COLO668 (cell line): ENCODE data around the gene RBM20.
"Not testable (repeated sequence)": the region's sequence is repeated elsewhere in the genome, so short reads cannot be mapped to it uniquely, and the experiment has no call there.

ENCODE experiments used
- DNase-seq: peaks from one replicate; lab custom pipeline; 2025; ENCODE audit not compliant: unreplicated experiment; lab: John Stamatoyannopoulos, UW

Gene RBM20

DNA sequence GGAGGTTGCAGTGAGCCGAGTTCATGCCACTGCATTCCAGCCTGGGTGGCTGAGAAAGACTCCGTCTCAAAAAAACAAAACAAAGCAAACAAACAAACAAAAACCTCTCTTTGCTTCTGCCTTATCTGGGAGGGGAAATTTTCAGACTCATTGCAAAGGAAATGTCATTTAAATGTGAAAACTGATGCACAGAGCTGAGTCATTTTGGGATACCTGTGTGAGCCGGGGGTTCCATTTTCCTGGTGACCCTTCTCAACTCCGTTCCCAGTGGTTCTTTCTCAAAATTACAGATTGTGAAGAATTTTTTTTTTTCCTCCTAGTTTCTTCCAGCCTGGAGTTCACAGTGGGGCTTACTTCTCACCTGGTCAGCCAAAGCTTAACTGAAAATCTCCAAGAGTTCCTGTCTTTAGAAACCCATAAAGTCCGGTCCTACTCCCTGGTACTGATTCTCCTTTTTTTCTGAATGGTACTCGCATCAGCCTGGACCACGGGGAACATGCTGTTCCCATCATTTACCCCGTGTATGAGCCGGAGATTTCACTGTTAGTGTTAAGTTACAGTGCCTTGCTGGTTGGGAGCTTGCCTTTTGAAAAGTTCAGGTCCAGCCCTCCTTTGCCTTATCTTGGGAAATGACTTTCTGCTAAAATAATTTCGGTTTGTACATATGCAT is 56.9 kb downstream of the RBM20 start:
- DNase-seq, result no peak

DNA sequence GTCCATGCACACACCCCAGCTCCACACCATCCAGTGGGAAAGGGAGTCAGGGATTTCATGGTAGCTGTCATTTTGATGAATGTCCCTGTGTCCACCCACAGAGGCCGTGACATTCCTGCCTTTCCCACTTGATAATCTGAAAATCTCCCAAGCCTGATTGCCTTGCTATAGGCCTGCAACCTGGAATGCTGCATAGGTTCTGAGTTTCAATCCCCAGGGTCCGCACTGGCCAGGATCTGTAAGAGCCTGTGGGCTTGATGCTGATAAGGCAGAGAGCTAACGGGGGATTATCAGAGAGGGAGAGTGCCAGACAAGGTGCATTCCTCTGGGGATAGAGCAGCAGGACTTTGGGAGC is 57.5 kb downstream of the RBM20 start:
- no peak for DNase-seq

DNA sequence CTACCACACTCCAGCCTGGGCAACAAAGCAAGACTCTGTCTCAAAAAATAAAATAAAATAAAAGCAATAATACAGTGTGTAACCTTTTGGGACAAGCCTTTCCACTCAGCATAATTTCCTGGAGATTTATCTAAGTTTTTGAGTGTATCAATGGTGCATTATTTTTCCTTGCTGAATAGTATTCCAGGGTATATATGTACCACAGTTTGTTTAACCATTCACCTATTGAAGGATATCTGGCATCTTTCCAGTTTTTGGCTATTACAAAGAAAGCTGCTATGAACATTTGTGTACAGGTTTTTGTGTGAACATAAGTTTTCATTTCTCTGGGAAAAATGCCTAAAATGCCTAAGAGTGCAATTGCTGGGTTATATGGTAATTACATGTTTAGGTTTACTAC is 59.9 kb downstream of the RBM20 start:
- no peak for DNase-seq

DNA sequence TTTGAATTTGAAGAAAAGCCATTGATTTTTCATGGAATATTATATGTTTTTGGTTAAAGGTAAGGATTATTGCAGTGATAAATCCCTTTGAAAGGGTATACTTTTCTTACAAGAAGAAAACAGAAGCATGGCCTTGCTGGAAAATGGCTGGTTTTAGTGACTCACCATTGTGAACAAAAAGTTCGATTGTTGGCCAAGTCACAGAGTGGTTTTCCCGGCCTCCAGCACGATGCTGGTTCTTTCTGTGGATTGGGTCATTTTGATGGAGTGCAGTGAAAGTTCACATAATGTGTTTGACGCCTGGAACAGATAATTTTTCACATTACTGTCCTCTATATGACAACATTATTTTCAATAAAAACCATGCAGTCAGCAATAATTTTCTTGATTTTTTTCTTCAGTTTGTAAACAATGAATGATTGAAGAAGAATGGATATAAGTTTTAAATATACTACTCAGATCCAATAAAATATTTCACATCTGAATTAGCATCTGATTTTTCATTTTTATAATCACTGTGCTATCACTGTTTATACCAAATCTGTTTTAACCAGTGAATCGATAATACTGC is 60.9 kb downstream of the RBM20 start:
- DNase-seq, result no peak

DNA sequence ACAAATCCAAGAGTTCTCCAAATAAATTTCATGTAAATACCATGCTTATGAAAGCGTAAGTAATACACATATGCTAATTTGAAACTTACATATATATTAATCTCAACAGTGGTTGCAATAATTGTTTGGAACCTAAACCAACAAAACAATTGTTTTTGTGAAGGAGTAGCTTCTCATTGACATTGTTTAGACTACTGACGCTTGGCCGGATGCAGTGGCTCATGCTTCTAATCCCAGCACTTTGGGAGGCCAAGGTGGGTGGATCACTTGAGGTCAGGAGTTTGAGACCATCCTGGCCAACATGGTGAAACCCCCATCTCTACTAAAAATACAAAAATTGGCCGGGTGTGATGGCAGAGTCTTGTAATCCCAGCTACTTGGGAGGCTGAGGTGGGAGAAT is 61.5 kb downstream of the RBM20 start:
- DNase-seq, result not testable (repeated sequence)

DNA sequence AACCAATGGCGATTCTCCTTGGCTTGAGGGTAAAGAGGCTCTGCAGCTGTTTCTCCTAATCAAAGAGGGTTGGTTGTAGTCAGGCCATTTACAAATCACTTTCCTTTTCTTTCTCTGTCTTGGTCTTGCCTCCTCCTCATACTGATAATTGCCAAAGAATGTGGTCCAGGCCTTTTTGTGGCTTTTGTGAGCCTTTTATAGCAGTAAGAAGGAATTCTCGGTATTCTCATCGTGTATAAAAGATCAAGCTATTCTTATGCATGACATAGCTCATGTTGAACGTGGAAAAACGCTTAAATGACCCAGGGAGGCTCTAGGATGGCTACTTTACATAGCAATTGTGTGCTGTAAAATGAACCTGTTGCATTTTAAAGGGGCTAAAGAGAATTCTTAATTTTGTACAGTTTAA is 62.6 kb downstream of the RBM20 start:
- no peak for DNase-seq

DNA sequence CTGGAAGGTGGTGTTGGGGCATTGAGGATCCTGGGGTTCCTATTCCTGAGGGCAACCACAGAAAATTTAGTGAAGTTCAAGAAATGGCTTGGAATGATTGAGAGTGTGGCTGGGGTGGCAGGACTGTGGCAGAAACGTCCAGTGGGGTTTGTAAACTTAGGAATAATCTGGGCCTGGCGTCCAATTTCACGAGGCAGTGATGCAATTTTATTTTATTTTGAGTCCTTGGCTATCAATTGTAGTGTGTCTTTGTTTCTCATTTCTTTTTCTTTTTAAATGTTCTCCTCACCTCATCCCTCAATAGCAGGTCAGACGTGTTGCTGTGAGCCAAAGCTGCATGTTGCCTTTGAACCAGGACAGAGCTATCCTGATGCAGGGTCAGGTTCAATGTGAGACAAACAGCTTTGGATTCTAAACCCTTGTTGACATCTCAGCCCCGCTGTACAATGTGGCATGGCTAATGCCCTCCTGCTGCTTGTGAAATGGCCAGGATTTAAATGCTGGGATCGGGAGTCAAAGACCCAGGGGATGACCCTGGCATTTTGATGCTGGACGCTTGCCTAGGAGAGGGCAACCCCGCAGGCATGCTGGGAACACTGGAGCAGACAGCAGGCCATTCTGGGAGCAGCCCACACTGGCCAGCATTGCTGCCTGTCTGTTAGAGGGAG is 64.8 kb downstream of the RBM20 start:
- no peak for DNase-seq

DNA sequence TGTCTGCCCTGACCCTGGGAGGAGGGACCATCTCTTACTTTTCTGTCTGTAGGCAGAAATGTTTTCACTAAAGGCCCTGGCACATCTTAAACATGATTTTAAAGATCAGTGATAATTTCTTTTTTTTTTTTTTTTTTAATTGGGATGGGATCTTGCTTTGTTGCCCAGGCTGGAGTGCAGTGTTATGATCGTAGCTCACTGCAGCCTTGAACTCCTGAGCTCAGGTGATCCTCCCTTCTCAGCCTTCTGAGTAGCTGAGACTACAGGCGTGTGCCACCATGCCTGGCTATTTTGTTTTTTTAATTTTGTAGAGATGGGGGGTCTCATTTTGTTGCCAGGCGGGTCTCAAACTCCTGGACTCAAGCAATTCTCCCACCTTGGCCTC is 65.3 kb downstream of the RBM20 start:
- no peak for DNase-seq

DNA sequence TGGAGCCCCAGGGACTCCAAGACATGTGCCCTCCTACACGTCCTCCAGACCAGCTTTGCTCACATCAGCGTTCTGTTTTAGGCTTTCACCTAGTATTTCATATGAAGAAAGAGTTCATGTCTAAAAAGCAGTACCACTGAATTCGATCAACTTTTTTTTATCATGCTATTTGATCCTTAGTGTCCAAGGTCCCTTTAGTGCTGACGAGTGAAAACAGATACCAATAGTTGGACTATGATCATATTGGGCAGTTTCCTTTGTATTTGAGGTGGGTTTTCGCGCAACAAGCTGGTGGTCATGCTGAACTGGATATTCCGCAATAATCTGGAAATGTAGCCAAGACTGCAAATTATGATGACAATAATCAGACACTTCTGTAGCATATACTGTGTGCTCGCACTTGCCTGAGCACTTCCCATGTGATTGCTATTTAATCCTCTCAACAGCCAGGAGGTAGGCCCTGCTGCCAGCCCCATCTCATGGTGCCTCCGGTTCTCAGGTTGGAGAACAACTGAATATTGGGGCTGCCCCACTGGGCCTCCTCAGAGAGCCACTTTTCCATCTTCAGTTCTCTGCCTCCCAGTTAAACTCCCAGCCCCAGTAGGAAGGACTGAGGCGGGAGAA is 65.9 kb downstream of the RBM20 start:
- no peak for DNase-seq

DNA sequence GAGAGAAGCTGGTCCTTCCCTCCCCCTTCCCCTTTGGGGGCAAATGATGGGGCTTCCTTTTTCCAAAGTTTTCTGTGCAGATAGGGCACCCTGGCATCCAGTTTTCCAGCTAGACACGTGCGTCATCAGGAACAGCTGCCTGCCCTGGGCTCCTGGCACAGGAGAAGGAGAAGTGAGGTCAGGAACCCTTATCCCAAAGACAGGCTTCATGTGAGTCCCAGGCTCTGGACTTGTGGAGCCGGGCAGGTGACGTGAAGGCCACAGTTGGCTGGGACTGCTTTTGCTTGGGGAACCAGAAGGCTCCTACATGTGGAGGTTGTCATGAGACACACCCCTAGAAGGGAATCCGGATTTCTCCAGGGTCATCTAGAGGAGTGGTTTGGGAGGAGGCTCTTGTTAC is 66.5 kb downstream of the RBM20 start:
- no peak for DNase-seq

DNA sequence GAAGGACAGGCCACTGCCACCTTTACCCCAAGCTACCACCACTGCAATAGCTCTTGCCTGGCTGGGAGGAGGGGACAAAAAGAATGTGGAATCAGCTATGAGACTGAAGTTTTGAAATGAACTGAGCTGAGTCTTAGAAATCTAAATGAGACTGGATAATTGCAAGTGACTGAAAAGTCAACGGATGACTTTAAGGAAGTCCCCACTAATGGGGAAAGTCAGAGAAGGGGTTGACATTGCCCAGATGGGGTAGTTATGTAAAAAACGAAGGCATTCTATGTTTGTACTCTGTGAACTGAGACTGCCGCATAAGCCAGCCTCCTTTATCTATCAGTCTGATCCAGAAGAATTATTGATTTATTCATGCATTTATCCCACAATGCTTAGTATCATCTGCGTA is 67.2 kb downstream of the RBM20 start:
- DNase-seq, result no peak

DNA sequence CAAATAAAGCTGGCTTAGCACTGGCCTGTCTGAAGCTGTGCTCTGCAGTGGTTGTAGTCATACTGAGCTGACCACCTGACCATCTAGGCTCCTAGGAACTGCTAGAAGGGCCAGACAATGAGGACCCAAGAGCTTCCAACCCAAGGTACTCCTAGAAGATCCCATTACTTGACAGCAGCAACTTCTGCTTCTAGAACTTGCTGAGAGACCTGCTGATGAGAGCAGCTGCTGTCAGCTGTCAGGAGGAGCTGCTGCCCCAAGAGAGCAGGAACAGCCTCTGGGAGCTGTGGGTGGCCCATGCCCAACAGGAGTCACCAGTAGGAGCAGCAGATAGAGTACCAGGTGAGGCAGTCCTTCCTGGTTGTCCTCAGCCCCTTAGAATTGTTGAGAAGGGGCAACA is 70.2 kb downstream of the RBM20 start:
- DNase-seq, result no peak

DNA sequence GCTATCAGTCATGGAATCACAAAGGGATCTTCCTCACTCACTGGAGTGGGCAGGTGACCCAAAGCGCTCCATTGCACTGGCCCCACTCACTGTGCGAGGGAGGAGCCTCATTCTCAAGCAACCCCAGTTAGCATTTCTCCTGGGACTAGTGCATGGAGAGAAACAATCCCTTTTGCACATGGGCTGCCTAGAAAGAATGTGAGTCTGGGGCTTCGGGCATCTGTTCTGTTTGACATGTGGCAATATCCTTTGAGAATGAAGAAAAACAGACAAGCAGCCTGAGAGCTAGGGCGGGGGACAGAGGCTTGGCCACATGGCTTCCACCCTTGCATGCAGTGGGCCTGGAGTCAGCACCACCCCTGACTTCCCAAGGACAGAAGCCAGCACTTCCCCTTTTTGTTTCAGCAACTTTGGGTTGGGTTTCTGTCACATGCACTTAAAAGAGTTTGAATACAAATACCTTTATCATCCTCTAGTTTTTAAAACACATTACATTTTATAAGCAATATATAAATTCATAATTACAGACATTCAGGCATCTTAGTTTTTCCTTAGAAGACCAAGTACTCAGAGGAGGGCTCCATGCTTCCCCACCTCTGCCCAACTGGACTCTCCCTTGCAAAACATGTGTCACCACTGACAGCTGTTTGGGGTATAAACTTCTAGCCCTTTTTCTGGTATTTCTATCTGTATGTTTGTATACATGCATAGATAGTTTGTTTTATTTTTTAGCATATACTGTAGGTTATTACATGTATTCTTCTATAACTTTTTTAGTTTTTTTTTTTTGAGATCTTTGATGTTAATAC is 73.8 kb downstream of the RBM20 start:
- no peak for DNase-seq

DNA sequence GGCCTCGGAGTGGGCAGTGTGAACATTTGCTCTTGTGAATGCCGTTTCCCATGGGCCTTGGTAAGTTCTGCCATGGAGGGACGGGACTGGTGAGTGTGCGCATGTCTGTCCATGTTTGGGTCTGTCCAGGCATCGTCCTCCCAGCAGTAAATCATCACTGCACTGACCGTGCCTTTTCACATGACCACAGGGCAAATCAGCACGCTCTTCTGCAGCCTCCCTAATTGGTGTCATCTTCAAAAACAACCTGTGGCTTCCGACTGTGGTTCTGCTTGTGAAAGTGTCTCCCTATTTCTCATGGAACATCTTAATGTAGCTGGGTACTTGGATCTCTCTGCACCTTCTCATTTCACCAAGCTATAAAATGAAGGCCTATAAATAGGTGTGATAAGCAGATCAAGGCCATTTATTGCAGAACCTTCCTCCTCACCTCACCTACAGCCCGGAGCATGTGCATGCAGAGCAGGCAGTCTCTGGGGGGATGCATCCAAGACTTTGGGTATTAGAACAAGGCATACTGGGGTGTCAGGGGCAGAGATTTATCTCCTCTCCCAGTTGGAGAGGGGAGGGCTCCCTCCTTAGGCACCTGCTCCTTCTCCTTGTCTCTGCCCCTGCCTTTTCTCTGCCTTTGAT is 77.4 kb downstream of the RBM20 start:
- no peak for DNase-seq

DNA sequence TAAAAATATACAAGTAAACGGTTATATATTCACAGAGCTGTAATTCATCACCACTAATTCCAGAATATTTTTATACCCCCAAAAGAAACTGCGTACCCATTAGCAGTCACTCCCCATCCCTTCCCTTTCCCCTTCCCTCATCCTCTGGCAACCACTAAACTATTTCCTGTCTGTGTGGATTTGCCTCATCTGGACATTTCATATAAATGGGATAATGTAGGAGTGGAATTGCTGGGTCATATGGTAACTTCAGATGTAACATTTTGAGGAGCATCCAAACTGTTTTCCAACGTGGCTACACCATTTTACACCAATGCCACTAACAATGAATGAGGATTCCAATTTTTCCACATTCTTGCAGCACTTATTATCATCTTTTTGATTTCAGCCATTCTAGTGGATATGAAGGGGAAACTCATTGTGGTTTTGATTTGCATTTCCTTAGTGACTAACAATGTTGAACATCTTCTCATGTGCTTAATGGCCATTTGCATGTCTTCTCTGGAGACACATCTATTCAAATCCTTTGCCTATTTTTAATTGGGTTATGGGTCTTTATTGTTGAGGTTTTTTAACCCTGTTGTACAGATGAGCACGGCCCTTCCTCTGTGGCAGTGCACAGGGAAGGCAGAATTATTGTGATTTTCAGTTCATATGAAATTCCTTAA is 79.2 kb downstream of the RBM20 start:
- no peak for DNase-seq

DNA sequence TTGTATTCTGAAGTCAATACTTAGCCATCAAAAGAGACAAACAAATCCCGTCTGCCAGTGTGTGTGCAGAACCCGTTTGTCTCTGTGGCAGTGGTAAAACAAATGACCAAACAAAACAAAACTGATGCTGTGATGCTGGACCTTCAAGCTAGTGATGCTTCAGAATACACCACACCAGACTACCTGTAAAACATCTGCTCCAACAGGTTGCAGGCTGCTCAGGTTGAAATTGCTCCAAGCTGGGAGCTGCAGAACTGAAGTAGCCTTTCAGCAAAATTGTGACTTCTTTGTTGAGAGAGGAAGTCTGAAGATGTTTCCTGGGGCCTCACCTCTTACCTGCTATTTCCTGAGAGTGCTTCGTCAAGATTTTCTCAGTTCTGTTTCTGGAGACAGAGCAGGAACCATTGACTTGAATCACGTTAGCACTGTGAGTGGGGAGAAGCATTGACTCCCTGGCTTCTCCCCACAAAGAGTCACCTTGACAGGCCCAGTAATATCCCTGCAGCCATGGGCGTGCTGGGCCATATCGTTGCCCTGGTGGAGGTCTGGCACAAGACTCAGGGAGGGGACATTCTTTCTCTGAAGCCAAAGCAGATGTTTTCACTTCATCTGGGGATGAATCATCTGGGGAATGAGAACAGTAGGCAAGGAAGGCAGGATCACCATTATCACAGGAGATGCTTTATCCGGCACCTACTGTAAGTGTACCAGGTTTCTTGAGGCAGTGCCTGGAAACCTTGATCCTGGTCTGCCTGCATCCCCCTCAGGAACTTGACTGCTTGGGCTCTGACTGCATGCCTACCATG is 80.2 kb downstream of the RBM20 start:
- DNase-seq, result no peak

DNA sequence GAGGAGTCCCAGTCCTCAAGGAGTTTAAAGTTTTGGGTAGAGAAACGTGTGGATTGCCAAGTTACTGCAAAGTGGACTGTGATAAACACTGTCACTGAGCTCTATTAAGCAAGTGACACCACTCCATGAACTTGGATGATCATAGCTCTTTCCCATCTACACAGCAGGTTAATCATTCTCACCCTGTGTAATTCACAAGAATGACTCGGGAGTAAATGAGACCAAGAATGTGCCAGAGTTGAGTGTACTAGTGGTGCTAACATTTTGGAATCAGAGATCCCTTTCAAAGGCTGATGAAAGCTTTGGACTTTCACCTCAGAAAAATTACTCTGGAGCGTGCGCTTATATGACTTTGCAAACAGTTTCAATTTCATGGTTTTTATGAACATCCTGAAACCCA is 80.8 kb downstream of the RBM20 start:
- DNase-seq, result no peak

DNA sequence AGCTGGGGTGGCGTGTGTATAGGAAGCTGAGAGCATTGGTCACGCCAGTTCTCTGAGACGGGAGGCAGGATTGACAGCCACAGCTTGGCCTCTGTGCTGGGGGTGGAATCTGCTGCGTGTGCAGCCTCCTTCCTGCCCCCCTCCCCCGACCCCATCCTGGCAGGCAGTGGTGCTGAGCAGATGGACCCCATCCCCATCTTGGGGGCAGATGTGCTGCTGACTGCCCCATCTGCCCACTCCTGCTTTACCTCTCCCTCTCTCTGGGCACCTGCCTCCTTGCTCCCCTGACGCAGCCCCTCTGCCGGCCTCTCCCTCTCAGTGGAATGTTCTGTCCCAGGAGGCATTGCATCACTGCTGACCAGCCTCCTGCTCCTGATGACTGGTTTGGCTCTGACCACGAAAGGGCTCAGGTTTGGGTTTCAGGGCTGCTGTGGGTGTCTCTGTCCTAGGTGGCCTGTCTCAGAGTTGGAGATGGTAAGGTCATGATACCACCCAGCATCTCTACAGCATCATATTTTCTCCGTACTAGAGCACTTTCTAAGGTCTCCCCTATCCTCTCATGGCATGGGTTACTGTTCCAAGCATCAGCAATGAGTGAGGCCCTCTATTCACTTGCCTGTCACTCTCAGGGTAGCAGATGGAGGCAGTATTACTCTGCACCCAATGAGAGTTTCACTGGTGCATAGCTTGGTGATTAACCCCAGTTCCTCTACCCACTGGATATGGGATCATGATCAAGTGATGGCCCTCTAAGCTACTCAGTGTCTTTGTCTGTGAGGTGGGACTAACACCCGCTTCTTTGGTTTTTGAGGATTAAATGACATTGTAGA is 81.9 kb downstream of the RBM20 start:
- DNase-seq, result no peak

DNA sequence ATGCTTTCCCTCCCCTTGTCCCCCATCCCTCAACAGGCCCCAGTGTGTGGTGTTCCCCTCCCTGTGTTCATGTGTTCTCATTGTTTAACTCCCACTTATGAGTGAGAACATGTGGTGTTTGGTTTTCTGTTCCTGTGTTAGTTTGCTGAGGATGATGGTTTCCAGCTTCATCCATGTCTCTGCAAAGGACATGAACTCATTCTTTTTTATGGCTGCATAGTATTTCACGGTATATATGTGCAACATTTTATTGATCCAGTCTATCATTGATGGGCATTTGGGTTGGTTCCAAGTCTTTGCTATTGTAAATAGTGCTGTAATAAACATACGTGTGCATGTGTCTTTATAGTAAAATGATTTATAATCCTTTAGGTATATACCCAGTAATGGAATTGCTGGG is 83.6 kb downstream of the RBM20 start:
- not testable (repeated sequence) for DNase-seq
